Psoas muscle (tissue), 8 donors: ENCODE measurements around the gene SH3TC1. TPM values are rescaled to one million over a fixed set of nuclear protein-coding genes. Genes with fewer than 3 reads are reported as not detected.

ENCODE experiments used
- ATAC-seq, 4 donors: fragments of 200-7000 bp; cut with Tn5 transposase; one replicate each; pipeline ENCODE4 v1.9.1; 2020; ENCODE audit warnings: moderate library complexity in 3 of 4, mild to moderate bottlenecking in 2 of 4
- DNase-seq, 2 donors: peaks; one replicate each; pipeline ENCODE4 v3.0.0-alpha.2; 2020
- H3K27ac ChIP-seq: fragments of 200-600 bp; one replicate; pipeline ENCODE4 v1.8.0; 2022
- H3K27me3 ChIP-seq, 3 donors: fragments of 200-600 bp in 1 of 3; one replicate each; pipeline versions ENCODE4 v1.6.1 to v1.8.0; 2013 to 2022; ENCODE audit warnings: low read length in 2 of 3, mild to moderate bottlenecking in 2 of 3, moderate library complexity in 1 of 3; ENCODE audit not compliant: insufficient read depth in 3 of 3
- H3K36me3 ChIP-seq, 2 donors: fragments of 200-600 bp in 1 of 2; one replicate each; pipeline versions ENCODE4 v1.6.1 to v1.8.0; 2013 to 2022; ENCODE audit warnings: low read depth in 1 of 2, mild to moderate bottlenecking in 1 of 2, moderate library complexity in 1 of 2; ENCODE audit not compliant: insufficient read depth in 1 of 2
- H3K4me1 ChIP-seq: fragments of 200-600 bp; one replicate; pipeline ENCODE4 v1.8.0; 2022
- H3K4me3 ChIP-seq: fragments of 200-600 bp; one replicate; pipeline ENCODE4 v1.8.0; 2022; ENCODE audit warnings: mild to moderate bottlenecking
- H3K9me3 ChIP-seq: fragments of 200-600 bp; one replicate; pipeline ENCODE4 v1.8.0; 2022
- WGBS, 3 donors: extraction: QIAGEN DNeasy Blood & Tissue Kit; methylation state at CpG; one replicate each; pipeline versions ENCODE4 v1.1.6 to v1.1.7; 2013; 5-methylcytosine and 5-hydroxymethylcytosine counted together
- intact Hi-C, 2 donors: fragments of 100-400 bp; cut with DNase I; formaldehyde crosslinking; loops; one replicate each; pipeline versions ENCODE4 v1.11.0 to v1.14.2; 2022
- polyA plus RNA-seq, 3 donors: library from polyadenylated mRNA; stranded (reverse); fragments of 200-250 nt; gene quantifications; one replicate each; pipeline ENCODE4 v1.2.3, GENCODE V29; 2013
- total RNA-seq, 4 donors: library from RNA; stranded (reverse); fragmentation: NEBNext Ultra II Directional in 2 of 4; extraction: Animal tissue kit (Norgen Biotek cat#: 25700) in 2 of 4; gene quantifications; one replicate each; pipeline versions ENCODE4 v1.2.1 to v1.2.4, GENCODE V29; 2021 to 2023
- TF ChIP-seq, protein P1 (sequence below): fragments of 200-600 bp; IDR thresholded peaks from one replicate; pipeline ENCODE4 v1.8.0; 2022; ENCODE audit warnings: antibody characterized with exemption
- donor health status: healthy with polysubstance abuse.
- donor health status: DM: no; HTN: no; CAD: no; lungs with moderate emphysema.
- donor health status: Bipolar disorder and iron deficiency.
- donor health status: healthy.
- donor health status: DM: yes; HTN: yes; CAD: no.
- donor health status: DM: no; HTN: no; CAD: no.
- donor health status: DM: no; HTN: no; CAD: no.
- donor health status: DM: yes; HTN: yes; CAD: no.

SH3TC1 gene
- total and polyA plus RNA-seq, 7 donors: 1.9 to 7.9 (median 4.7) TPM

DNA sequence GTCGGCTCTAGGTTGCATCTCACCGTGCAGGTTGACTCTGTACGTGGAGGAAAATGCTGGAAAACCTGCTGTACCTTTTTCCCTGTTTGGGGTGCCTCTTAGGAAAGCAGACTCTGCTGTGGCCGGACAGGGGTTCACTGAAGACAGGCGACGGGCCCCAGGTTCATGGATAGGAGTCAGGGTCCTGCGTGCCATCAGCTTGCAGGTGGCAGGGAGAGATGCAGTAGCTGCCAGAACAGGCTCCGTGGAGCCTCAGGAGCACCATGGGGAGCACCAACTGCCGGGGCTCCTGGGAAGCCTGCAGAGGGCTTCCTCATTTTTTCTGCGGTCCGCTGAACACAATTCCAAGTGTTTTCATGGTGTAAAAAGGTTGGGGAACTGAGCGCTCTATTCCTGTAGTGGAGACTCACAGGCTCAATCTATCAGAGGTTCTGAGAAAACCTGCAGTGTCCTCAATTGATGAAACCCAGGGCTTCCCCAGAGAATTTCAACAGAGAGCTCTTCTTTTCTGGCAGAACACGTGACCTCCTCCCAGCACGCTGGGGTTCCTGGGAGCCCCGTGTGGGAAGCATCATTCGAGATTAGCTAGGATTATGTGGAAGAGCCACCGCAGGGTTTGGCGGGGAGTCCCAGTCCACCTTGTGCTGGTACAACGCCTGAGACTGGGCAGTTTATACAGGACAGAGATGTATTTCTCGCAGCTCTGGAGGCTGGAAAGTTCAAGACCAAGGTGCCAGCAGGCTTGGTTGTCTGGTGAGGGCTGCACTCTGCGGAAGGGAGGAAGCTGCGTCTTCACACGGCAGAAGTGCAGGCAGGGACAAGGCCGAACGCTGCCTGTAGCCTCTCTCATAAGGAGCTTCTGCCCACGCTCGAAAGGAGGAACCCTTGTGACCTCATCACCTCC, 72.1 kb downstream of the SH3TC1 start:
- 66 to 81% (median 70%) methylated on average over 27 of the region's 27 CpGs for WGBS, 3 donors
- H3K4me1 ChIP-seq: peaks cover 36% of the 10 kb centered on the region
- H3K27me3 ChIP-seq: no peaks in the 10 kb centered on the region
- intact Hi-C loops: no loop called here
- H3K9me3 ChIP-seq: no peaks in the 10 kb centered on the region
- no peak for DNase-seq
- TF ChIP-seq, protein P1, sequence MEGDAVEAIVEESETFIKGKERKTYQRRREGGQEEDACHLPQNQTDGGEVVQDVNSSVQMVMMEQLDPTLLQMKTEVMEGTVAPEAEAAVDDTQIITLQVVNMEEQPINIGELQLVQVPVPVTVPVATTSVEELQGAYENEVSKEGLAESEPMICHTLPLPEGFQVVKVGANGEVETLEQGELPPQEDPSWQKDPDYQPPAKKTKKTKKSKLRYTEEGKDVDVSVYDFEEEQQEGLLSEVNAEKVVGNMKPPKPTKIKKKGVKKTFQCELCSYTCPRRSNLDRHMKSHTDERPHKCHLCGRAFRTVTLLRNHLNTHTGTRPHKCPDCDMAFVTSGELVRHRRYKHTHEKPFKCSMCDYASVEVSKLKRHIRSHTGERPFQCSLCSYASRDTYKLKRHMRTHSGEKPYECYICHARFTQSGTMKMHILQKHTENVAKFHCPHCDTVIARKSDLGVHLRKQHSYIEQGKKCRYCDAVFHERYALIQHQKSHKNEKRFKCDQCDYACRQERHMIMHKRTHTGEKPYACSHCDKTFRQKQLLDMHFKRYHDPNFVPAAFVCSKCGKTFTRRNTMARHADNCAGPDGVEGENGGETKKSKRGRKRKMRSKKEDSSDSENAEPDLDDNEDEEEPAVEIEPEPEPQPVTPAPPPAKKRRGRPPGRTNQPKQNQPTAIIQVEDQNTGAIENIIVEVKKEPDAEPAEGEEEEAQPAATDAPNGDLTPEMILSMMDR: no peak
- no peak overlapping the region for H3K27ac ChIP-seq
- peak overlapping the region; percentile 66 for H3K4me3 ChIP-seq
- ATAC-seq: no peak
- H3K36me3 ChIP-seq: no peaks in the 10 kb centered on the region

DNA sequence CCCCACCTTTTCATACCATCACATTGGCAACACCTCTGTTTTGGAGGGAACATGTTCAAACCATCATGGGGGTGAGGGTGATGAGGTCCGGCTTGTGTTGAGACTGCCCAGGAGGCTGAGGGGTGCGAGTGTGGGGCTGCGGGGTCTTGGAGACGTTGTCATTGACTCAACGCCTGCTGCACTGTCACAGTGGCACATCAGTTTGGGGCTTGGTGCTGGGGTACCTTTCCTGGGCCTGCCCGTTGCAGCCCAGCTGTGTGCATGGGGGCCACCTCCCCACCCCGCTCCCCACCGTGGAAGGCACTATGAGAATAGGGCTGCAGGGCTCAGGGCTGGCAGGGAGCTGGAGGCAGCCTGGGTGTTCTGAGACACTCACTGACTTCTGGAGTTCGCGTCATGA, 72.7 kb downstream of the SH3TC1 start:
- Histone ChIP-seq H3K27me3 (no peaks in the 10 kb centered on the region), H3K9me3 (no peaks in the 10 kb centered on the region), H3K4me3 (peak overlapping the region; percentile 66), H3K27ac (no peak overlapping the region), H3K36me3 (no peaks in the 10 kb centered on the region), H3K4me1 (peaks cover 42% of the 10 kb centered on the region)
- 85 to 95% (median 88%) methylated on average over 10 of the region's 10 CpGs for whole genome bisulfite sequencing, 3 donors
- no peak for ATAC-seq
- intact Hi-C loops: loop anchor here in 1 of 2 donors (1.0 kb wide), 1 partner anchor 50 kb away; no protein-coding TSS in a partner anchor
- no peak for DNase-seq
- TF ChIP-seq, protein P1: no peak

DNA sequence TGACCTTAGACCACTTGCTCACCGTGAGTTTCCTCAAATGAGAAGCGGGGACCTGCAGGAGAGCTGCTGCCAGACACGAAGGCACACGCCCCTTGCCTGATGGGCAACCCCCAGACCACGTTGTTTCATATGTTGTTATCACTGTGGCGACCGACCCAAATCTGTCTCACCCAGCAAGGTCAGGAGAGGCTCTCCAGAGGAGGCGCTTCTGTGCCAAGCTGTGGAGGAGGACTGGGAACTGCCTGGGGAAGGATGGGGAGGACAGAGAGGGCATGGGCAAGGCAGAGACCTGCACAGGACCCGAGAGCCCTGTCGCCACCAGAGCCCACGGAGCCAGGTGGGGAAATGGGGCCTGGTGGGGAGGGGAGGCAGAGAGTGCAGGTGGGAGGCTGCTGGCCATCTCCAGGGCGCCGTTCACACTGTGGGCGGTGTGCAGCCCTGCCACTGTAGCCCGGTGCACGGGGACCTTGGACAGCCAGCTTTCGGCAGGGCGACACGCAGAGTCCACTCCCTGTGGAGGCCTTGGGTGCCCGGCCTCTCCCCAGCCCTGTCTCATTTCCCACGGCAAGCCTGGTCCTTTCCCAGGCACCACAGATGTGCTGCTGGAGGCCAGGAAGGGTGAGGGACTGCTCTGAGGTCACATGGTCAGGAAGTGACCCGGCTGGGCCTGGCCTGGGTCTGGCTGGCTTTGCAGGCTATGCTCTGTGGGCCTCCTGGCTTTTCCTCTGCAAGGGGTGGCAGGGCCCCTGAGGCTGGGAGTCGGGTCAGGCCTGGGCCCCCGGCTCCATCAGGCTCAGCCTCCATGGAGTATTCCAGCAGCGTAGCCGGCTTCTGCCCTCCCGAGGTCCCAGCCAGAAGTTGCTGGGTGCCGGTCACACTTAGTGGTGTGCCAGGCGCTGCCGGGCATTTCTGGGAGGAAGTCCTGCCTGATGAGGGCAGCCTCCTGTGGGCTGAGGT, 73.7 kb downstream of the SH3TC1 start:
- Histone ChIP-seq H3K9me3 (no peaks in the 10 kb centered on the region), H3K27me3 (no peaks in the 10 kb centered on the region), H3K4me3 (peak overlapping the region; percentile 24), H3K4me1 (peaks cover 51% of the 10 kb centered on the region), H3K27ac (no peak overlapping the region), H3K36me3 (no peaks in the 10 kb centered on the region)
- DNase-seq (peak in 1 of 2 donors; percentile 77), ATAC-seq (no peak)
- TF ChIP-seq, protein P1: no peak
- WGBS, 3 donors: 57 to 63% (median 61%) methylated on average over 30 of the region's 30 CpGs
- intact Hi-C loops: loop anchor here in 1 of 2 donors (1.0 kb wide), 1 partner anchor 50 kb away; no protein-coding TSS in a partner anchor

DNA sequence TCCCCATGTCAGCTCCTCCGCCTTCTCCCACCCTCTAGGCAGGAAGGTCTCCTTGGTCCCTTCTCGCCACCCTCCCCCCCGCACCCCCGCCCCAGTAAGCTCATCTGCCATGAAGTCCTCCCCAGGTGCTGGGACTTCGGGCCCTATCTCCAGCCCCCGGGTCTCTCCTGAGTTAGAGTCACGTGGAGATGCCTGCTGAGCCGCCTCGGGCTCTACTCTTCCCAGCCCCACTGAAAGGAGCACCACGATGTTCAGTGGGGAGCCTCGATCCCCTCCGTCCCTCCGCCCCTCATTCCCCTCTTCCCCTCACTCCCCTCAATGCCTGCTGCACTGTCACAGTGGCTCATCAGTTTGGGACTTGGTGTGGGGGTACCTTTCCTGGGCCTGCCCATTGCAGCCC, 74.4 kb downstream of the SH3TC1 start:
- 76 to 85% (median 82%) methylated on average over 9 to 13 of the region's 13 CpGs for WGBS, 3 donors
- no peak overlapping the region for H3K4me3 ChIP-seq
- H3K27ac ChIP-seq: no peak overlapping the region
- intact Hi-C loops: no loop called here
- H3K36me3 ChIP-seq: no peaks in the 10 kb centered on the region
- ATAC-seq (no peak), DNase-seq (no peak)
- H3K9me3 ChIP-seq: no peaks in the 10 kb centered on the region
- TF ChIP-seq, protein P1: no peak
- peaks cover 51% of the 10 kb centered on the region for H3K4me1 ChIP-seq
- H3K27me3 ChIP-seq: no peaks in the 10 kb centered on the region
